ENCODE measurements around the gene CHST11. TPM values are rescaled to one million over a fixed set of nuclear protein-coding genes. Genes with fewer than 3 reads are reported as not detected.

Gene CHST11
- total RNA-seq, 1 donor from 2014 or later, result 6.0 TPM

- peak overlapping the region; percentile 86 for H3K27ac ChIP-seq (replicated peaks)
- H3K27me3 ChIP-seq (ENCODE audit: low read depth), result no peaks in the 10 kb centered on the region
- H3K9me3 ChIP-seq (replicated peaks), result peaks cover 3% of the 10 kb centered on the region
- peak overlapping the region; percentile 99 for H3K4me3 ChIP-seq
- intact Hi-C loops (cut with micrococcal nuclease), result no loop called here
- peaks cover 47% of the 10 kb centered on the region for H3K4me1 ChIP-seq
- H3K36me3 ChIP-seq, result no peaks in the 10 kb centered on the region
- TF ChIP-seq CTCF (IDR thresholded peaks at IDR 0.05; ENCODE audit: borderline replicate concordance), result no peak
- DNase-seq, result no peak
These were observed 951 bp upstream of the CHST11 start for GRCh38 chr12:104455578-104456416.

- Histone ChIP-seq H3K9me3 (replicated peaks) (no peaks in the 10 kb centered on the region), H3K4me1 (peaks cover 61% of the 10 kb centered on the region), H3K4me3 (peak overlapping the region; percentile 99), H3K27me3 (ENCODE audit: low read depth) (no peaks in the 10 kb centered on the region), H3K27ac (replicated peaks) (peak overlapping the region; percentile 86), H3K36me3 (no peaks in the 10 kb centered on the region)
- DNase-seq, result peak; percentile 64
- peak; percentile 57 for TF ChIP-seq CTCF (IDR thresholded peaks at IDR 0.05; ENCODE audit: borderline replicate concordance)
- intact Hi-C loops (cut with micrococcal nuclease), result no loop called here
These were observed 400 bp downstream of the CHST11 start for GRCh38 chr12:104456950-104457745.

GRCh38 chr12:104457746-104458693 is 1.3 kb downstream of the CHST11 start:
- DNase-seq, result peak; percentile 23
- Histone ChIP-seq H3K9me3 (replicated peaks) (no peaks in the 10 kb centered on the region), H3K27me3 (ENCODE audit: low read depth) (no peaks in the 10 kb centered on the region), H3K36me3 (no peaks in the 10 kb centered on the region), H3K27ac (replicated peaks) (peak overlapping the region; percentile 86), H3K4me1 (peaks cover 69% of the 10 kb centered on the region), H3K4me3 (peak overlapping the region; percentile 99)
- intact Hi-C loops (cut with micrococcal nuclease), result no loop called here
- no peak for TF ChIP-seq CTCF (IDR thresholded peaks at IDR 0.05; ENCODE audit: borderline replicate concordance)

GRCh38 chr12:104458694-104459367 is 2.1 kb downstream of the CHST11 start:
- DNase-seq, result peak; percentile 20
- no peak for TF ChIP-seq CTCF (IDR thresholded peaks at IDR 0.05; ENCODE audit: borderline replicate concordance)
- H3K9me3 ChIP-seq (replicated peaks), result no peaks in the 10 kb centered on the region
- intact Hi-C loops (cut with micrococcal nuclease), result no loop called here
- no peaks in the 10 kb centered on the region for H3K36me3 ChIP-seq
- H3K27me3 ChIP-seq (ENCODE audit: low read depth), result no peaks in the 10 kb centered on the region
- peaks cover 77% of the 10 kb centered on the region for H3K4me1 ChIP-seq
- H3K4me3 ChIP-seq, result peak overlapping the region; percentile 99
- peak overlapping the region; percentile 86 for H3K27ac ChIP-seq (replicated peaks)

Data from left ventricle myocardium inferior (tissue), 1 donor.